H1 (cell line): ENCODE measurements around the gene ZNF100. TPM values are rescaled to one million over a fixed set of nuclear protein-coding genes. Genes with fewer than 3 reads are reported as not detected.

Source experiments
- CTCF ChIA-PET: fragments of 300-600 bp; sonication (Branson Sonifier 250); formaldehyde crosslinking; loops from one replicate; lab custom pipeline; 2021; ENCODE audit not compliant: partially characterized antibody; lab: Charles Lee
- POLR2A ChIA-PET: fragments of 300-600 bp; sonication (Branson Sonifier 250); formaldehyde crosslinking; loops from one replicate; lab custom pipeline; 2021; ENCODE audit warnings: inconsistent platforms; ENCODE audit not compliant: partially characterized antibody; lab: Charles Lee
- DNase-seq, 2 experiments: peaks; one replicate each; pipeline versions ENCODE4 v3.0.0 to v3.0.0-alpha.2; 2010 to 2022; ENCODE audit warnings: low spot score in 2 of 2, low read depth in 1 of 2, mixed read lengths in 1 of 2
- FAIRE-seq: peaks from 2 replicates; lab custom pipeline; 2011; peaks lifted over from hg19 to GRCh38; lab: Jason Lieb, UNC
- H2AFZ ChIP-seq: 2 replicates; pipeline ENCODE4 v1.8.1; 2012; ENCODE audit warnings: low read length, inconsistent platforms
- H2AK5ac ChIP-seq: 2 replicates; pipeline ENCODE4 v1.6.1; 2013; ENCODE audit warnings: low read depth, low read length
- H2BK120ac ChIP-seq: replicated peaks from 2 replicates; pipeline ENCODE3; 2013; ENCODE audit warnings: low read depth, low read length, inconsistent platforms
- H2BK12ac ChIP-seq: 2 replicates; pipeline ENCODE4 v1.6.1; 2013; ENCODE audit warnings: low read depth, low read length
- H2BK15ac ChIP-seq: 2 replicates; pipeline ENCODE4 v1.6.1; 2013; ENCODE audit warnings: low read length
- H2BK20ac ChIP-seq: 2 replicates; pipeline ENCODE4 v1.6.1; 2013; ENCODE audit warnings: low read length
- H2BK5ac ChIP-seq: 2 replicates; pipeline ENCODE4 v1.6.1; 2013; ENCODE audit warnings: low read depth, low read length
- H3K14ac ChIP-seq: 2 replicates; pipeline ENCODE4 v1.6.1; 2013; ENCODE audit warnings: inconsistent platforms; ENCODE audit not compliant: insufficient read length
- H3K18ac ChIP-seq: 2 replicates; pipeline ENCODE4 v1.6.1; 2013; ENCODE audit warnings: low read length; ENCODE audit errors: extremely low read depth
- H3K23ac ChIP-seq: 2 replicates; pipeline ENCODE4 v1.6.1; 2013; ENCODE audit warnings: inconsistent platforms; ENCODE audit not compliant: insufficient read length
- H3K23me2 ChIP-seq: 2 replicates; pipeline ENCODE4 v1.6.1; 2013; ENCODE audit warnings: low read depth, low read length
- H3K27ac ChIP-seq: 2 replicates; pipeline ENCODE4 v1.6.1; 2011; ENCODE audit warnings: low read depth, low read length, inconsistent platforms
- H3K27me3 ChIP-seq, 4 experiments: replicated peaks in 1 of 4; 1 replicate in 1 of 4; 2 replicates in 3 of 4; pipeline versions ENCODE4 v1.6.1 to v1.8.1; 2011 to 2013; ENCODE audit warnings: low read length in 3 of 4, mild to moderate bottlenecking in 3 of 4, inconsistent platforms in 2 of 4, mixed read lengths in 2 of 4, moderate library complexity in 1 of 4; ENCODE audit not compliant: control insufficient read depth in 3 of 4, insufficient read depth in 3 of 4; ENCODE audit errors: extremely low read depth in 1 of 4
- H3K36me3 ChIP-seq, 4 experiments: 2 replicates each; pipeline versions ENCODE4 v1.6.1 to v1.8.1; 2011 to 2013; ENCODE audit warnings: mild to moderate bottlenecking in 4 of 4, low read length in 3 of 4, moderate library complexity in 2 of 4, control low read depth in 1 of 4, inconsistent platforms in 1 of 4; ENCODE audit not compliant: insufficient read depth in 4 of 4, control insufficient read depth in 2 of 4
- H3K4ac ChIP-seq: replicated peaks from 2 replicates; pipeline ENCODE3; 2013; ENCODE audit warnings: low read length, low read depth, mixed read lengths, inconsistent platforms; ENCODE audit not compliant: insufficient read length
- H3K4me1 ChIP-seq, 4 experiments: replicated peaks in 1 of 4; 1 replicate in 1 of 4; 2 replicates in 3 of 4; pipeline versions ENCODE4 v1.6.1 to v1.8.1; 2011 to 2013; ENCODE audit warnings: low read length in 3 of 4, inconsistent platforms in 2 of 4, mixed read lengths in 1 of 4; ENCODE audit not compliant: insufficient read depth in 4 of 4, control insufficient read depth in 3 of 4
- H3K4me2 ChIP-seq, 2 experiments: 2 replicates each; pipeline versions ENCODE4 v1.6.1 to v1.8.1; 2011 to 2013; ENCODE audit warnings: low read depth in 2 of 2, low read length in 2 of 2, control low read depth in 1 of 2, inconsistent platforms in 1 of 2, mild to moderate bottlenecking in 1 of 2; ENCODE audit not compliant: insufficient read depth in 1 of 2
- H3K4me3 ChIP-seq, 4 experiments: fragments of 200-600, 300-600 bp in 1 of 4; sonication (generic), shearing (Covaris generic), sonication (Bioruptor Twin) in 1 of 4; 2 replicates each; pipeline versions ENCODE4 v1.5.1 to v1.8.1; 2011 to 2016; ENCODE audit warnings: low read length in 4 of 4, low read depth in 3 of 4, control low read depth in 2 of 4, inconsistent platforms in 2 of 4, mild to moderate bottlenecking in 2 of 4, mixed read lengths in 1 of 4, moderate library complexity in 1 of 4; ENCODE audit not compliant: insufficient read depth in 2 of 4; ENCODE audit errors: extremely low read depth in 1 of 4
- H3K56ac ChIP-seq: replicated peaks from 2 replicates; pipeline ENCODE3; 2013; ENCODE audit warnings: low read depth, mild to moderate bottlenecking, mixed read lengths, low read length, inconsistent platforms; ENCODE audit not compliant: insufficient read length
- H3K79me1 ChIP-seq: 2 replicates; pipeline ENCODE4 v1.6.1; 2013; ENCODE audit warnings: low read depth, low read length, control low read depth
- H3K79me2 ChIP-seq, 2 experiments: 2 replicates each; pipeline versions ENCODE4 v1.6.1 to v1.8.1; 2012 to 2013; ENCODE audit warnings: low read length in 2 of 2, mild to moderate bottlenecking in 2 of 2, inconsistent platforms in 1 of 2; ENCODE audit not compliant: insufficient read depth in 2 of 2, control insufficient read depth in 1 of 2
- H3K9ac ChIP-seq, 4 experiments: replicated peaks in 1 of 4; 1 replicate in 1 of 4; 2 replicates in 3 of 4; pipeline versions ENCODE4 v1.6.1 to v1.8.1; 2011 to 2013; ENCODE audit warnings: low read depth in 3 of 4, low read length in 3 of 4, control low read depth in 2 of 4, mild to moderate bottlenecking in 2 of 4, moderate library complexity in 2 of 4, inconsistent platforms in 1 of 4; ENCODE audit errors: extremely low read depth in 1 of 4
- H3K9me3 ChIP-seq, 2 experiments: 2 replicates each; pipeline versions ENCODE4 v1.6.1 to v1.8.1; 2012 to 2013; ENCODE audit warnings: mild to moderate bottlenecking in 2 of 2, moderate library complexity in 2 of 2, control low read depth in 1 of 2, inconsistent platforms in 1 of 2, low read depth in 1 of 2, low read length in 1 of 2, mixed read lengths in 1 of 2; ENCODE audit not compliant: insufficient read depth in 2 of 2
- H4K20me1 ChIP-seq, 2 experiments: replicated peaks in 1 of 2; 2 replicates each; pipeline versions ENCODE3 to v1.8.1; 2011 to 2013; ENCODE audit warnings: inconsistent platforms in 2 of 2, low read length in 2 of 2, mild to moderate bottlenecking in 1 of 2; ENCODE audit not compliant: insufficient read depth in 2 of 2, control insufficient read depth in 1 of 2
- H4K5ac ChIP-seq: 2 replicates; pipeline ENCODE4 v1.6.1; 2013; ENCODE audit warnings: low read length, low read depth, mixed read lengths, inconsistent platforms; ENCODE audit not compliant: insufficient read length
- H4K8ac ChIP-seq: 2 replicates; pipeline ENCODE4 v1.8.0; 2013; ENCODE audit warnings: mild to moderate bottlenecking, moderate library complexity, low read length, inconsistent platforms; ENCODE audit not compliant: insufficient read depth; ENCODE audit errors: extremely low read depth
- H4K91ac ChIP-seq: replicated peaks from 2 replicates; pipeline ENCODE3; 2013; ENCODE audit warnings: low read length, mixed read lengths, inconsistent platforms; ENCODE audit not compliant: insufficient read length
- CTCF ChIP-seq, 3 experiments: IDR thresholded peaks; 1 replicate in 2 of 3; 2 replicates in 1 of 3; pipeline versions ENCODE4 v1.5.1 to v1.6.1; 2011; ENCODE audit warnings: low read length in 3 of 3, mild to moderate bottlenecking in 3 of 3, inconsistent platforms in 2 of 3, low read depth in 1 of 3, moderate library complexity in 1 of 3; ENCODE audit not compliant: insufficient read depth in 1 of 3; ENCODE audit errors: control extremely low read depth in 1 of 3
- JUND ChIP-seq: IDR thresholded peaks from 2 replicates; pipeline ENCODE4 v1.6.1; 2011; ENCODE audit warnings: mild to moderate bottlenecking, improper control_type of control experiment, low read length
- SRF ChIP-seq: IDR thresholded peaks from 2 replicates; pipeline ENCODE4 v1.6.1; 2011; ENCODE audit warnings: mild to moderate bottlenecking, low read depth, low read length, moderate library complexity
- USF2 ChIP-seq: IDR thresholded peaks from 2 replicates; pipeline ENCODE4 v1.6.1; 2011; ENCODE audit warnings: low read length, improper control_type of control experiment
- YY1 ChIP-seq: IDR thresholded peaks from 2 replicates; pipeline ENCODE4 v1.6.1; 2011; ENCODE audit warnings: low read depth, mild to moderate bottlenecking, low read length
- ZNF274 ChIP-seq: IDR thresholded peaks from 2 replicates; pipeline ENCODE4 v1.7.0; 2012; ENCODE audit warnings: low read length, borderline replicate concordance; ENCODE audit errors: extremely low read depth
- WGBS, 2 experiments: shearing (Covaris generic) in 1 of 2; methylation state at CpG; one replicate each; pipeline versions ENCODE4 v1.1.6 to v1.1.7; 2013 to 2015; ENCODE audit warnings: low lambda C conversion rate in 2 of 2, mixed read lengths in 2 of 2, inconsistent platforms in 1 of 2, low coverage in 1 of 2, missing lambda C conversion rate in 1 of 2; ENCODE audit not compliant: insufficient replicate concordance in 2 of 2, insufficient coverage in 1 of 2, insufficient read length in 1 of 2; ENCODE audit errors: extremely low coverage in 1 of 2, missing lambda C conversion rate in 1 of 2; 5-methylcytosine and 5-hydroxymethylcytosine counted together
- polyA plus RNA-seq, 7 experiments: library from polyadenylated mRNA; depleted of rRNA in 3 of 7; stranded (reverse) in 5 of 7; unstranded in 2 of 7; fragments of >200 nt in 5 of 7; fragments of 200-250 nt in 2 of 7; gene quantifications; 1 replicate in 5 of 7; 2 replicates in 1 of 7; 4 replicates in 1 of 7; pipeline versions ENCODE4 v1.2.1 to v1.2.3, GENCODE V29; 2011 to 2013; ENCODE audit warnings: missing spikeins in 2 of 7, mixed read lengths in 2 of 7
- total RNA-seq: library from RNA; stranded (reverse); fragmentation: NEBNext Ultra II Directional; extraction: Animal tissue kit (Norgen Biotek cat#: 25700); gene quantifications from 2 replicates; pipeline ENCODE4 v1.2.1, GENCODE V29; 2021

The ZNF100 gene
- total and polyA plus RNA-seq, 2 of the 8 experiments (the other 6 are each of a cell fraction or from before 2014, with no cell fraction given), result 4.9 to 30.8 TPM

- Histone ChIP-seq H3K79me1 (no peaks in the 10 kb centered on the region), H3K4me1 (peaks cover 2 to 13% (median 7%) of the 10 kb centered on the region in 4 experiments), H2BK5ac (no peak overlapping the region), H2BK15ac (no peak overlapping the region), H3K4ac (no peak overlapping the region), H4K20me1 (no peaks in the 10 kb centered on the region), H3K27me3 (no peaks in the 10 kb centered on the region), H3K27ac (no peak overlapping the region), H2AFZ (no peak overlapping the region; the same call in 1 of the 2 replicates), H3K23me2 (no peaks in the 10 kb centered on the region), H2BK12ac (no peak overlapping the region), H3K9ac (no peak overlapping the region), H2BK20ac (no peak overlapping the region), H2BK120ac (no peak overlapping the region), H3K14ac (no peak overlapping the region), H3K36me3 (peaks cover 0 to 3% (median 0%) of the 10 kb centered on the region in 4 experiments; a peak in 1 of 8 replicates), H3K79me2 (no peaks in the 10 kb centered on the region), H4K8ac (no peak overlapping the region), H2AK5ac (no peak overlapping the region), H4K91ac (no peak overlapping the region), H3K9me3 (peaks cover 19 to 21% of the 10 kb centered on the region in 2 experiments; a peak in 3 of 4 replicates), H4K5ac (no peak overlapping the region), H3K4me2 (no peak overlapping the region), H3K4me3 (no peak overlapping the region), H3K56ac (no peak overlapping the region), H3K23ac (no peak overlapping the region), H3K18ac (no peak overlapping the region)
- 91% methylated on average over 24 of the region's 24 CpGs; no CpG with 5 or more reads in 1 of the 2 experiments for WGBS, 2 experiments
- DNase-seq, result no peak
- POLR2A ChIA-PET, result no interaction called here
- no peak for FAIRE-seq
- CTCF ChIA-PET, result no interaction called here
- no peak for TF ChIP-seq JUND
- TF ChIP-seq USF2, result no peak
- TF ChIP-seq SRF, result no peak
- no peak for TF ChIP-seq YY1
- TF ChIP-seq CTCF (IDR thresholded peaks at IDR 0.05; ENCODE audit: control extremely low read depth in 1 of 3, insufficient read depth in 1 of 3, low read depth in 1 of 3, low read length in 3 of 3), result no peak
- no peak for TF ChIP-seq ZNF274
These were observed 57.9 kb downstream of the ZNF100 start for GRCh38 chr19:21709464-21709863.
